Right atrium auricular region (tissue), 2 donors: ENCODE measurements around the gene GGCX. TPM values are rescaled to one million over a fixed set of nuclear protein-coding genes. Genes with fewer than 3 reads are reported as not detected.
A peak's percentile ranks its signal among the peaks of the same experiment; 100 is the strongest.

Experiments
- DNase-seq: peaks from one replicate; pipeline ENCODE4 v3.0.0-alpha.2; 2019; ENCODE audit warnings: low spot score
- H3K27ac ChIP-seq, 2 donors: fragments of 200-600 bp; sonication (generic); 1 replicate in 1 of 2; 2 replicates in 1 of 2; pipeline ENCODE4 v1.5.1; 2016 to 2019
- H3K27me3 ChIP-seq, 2 donors: fragments of 200-600 bp; sonication (generic); one replicate each; pipeline versions ENCODE4 v1.5.1 to v1.6.0; 2017 to 2019
- H3K36me3 ChIP-seq: fragments of 200-600 bp; sonication (generic); one replicate; pipeline ENCODE4 v1.5.1; 2016
- H3K4me1 ChIP-seq, 2 donors: fragments of 200-600 bp; sonication (generic); one replicate each; pipeline versions ENCODE4 v1.5.1 to v1.6.0; 2017 to 2019
- H3K4me3 ChIP-seq, 2 donors: fragments of 200-600 bp; sonication (generic); 1 replicate in 1 of 2; 2 replicates in 1 of 2; pipeline ENCODE4 v1.5.1; 2017 to 2019; ENCODE audit warnings: mild to moderate bottlenecking in 1 of 2, moderate library complexity in 1 of 2
- H3K9me3 ChIP-seq, 2 donors: fragments of 200-600 bp; sonication (generic); one replicate each; pipeline ENCODE4 v1.5.1; 2019
- CTCF ChIP-seq, 2 donors: fragments of 200-600 bp; sonication (generic); IDR thresholded peaks; one replicate each; pipeline ENCODE4 v1.5.1; 2019; ENCODE audit warnings: antibody characterized with exemption in 2 of 2
- total RNA-seq, 2 donors: library from RNA; depleted of rRNA; stranded (reverse); fragments of >200 nt; gene quantifications; one replicate each; pipeline ENCODE4 v1.1.0, GENCODE V29; 2016

GGCX gene
- total RNA-seq, 2 donors from 2014 or later = 18.0 to 23.3 TPM

GRCh38 chr2:85578243-85579180 lies 17.2 kb upstream of the GGCX start:
- Histone ChIP-seq H3K9me3 (no peaks in the 10 kb centered on the region), H3K27me3 (no peaks in the 10 kb centered on the region), H3K4me3 (peak overlapping the region in 1 of 2 donors; percentile 37), H3K36me3 (no peaks in the 10 kb centered on the region), H3K4me1 (peaks cover 0 to 32% of the 10 kb centered on the region in 2 donors), H3K27ac (peak overlapping the region; percentile 80)
- peak; percentile 83 for DNase-seq
- TF ChIP-seq CTCF (IDR thresholded peaks at IDR 0.05) = no peak

- no peak for TF ChIP-seq CTCF (IDR thresholded peaks at IDR 0.05)
- no peak for DNase-seq
- peak within 1 kb of the TSS in 1 of 2 donors; percentile 37 for H3K4me3 ChIP-seq
- H3K4me1 ChIP-seq = peaks cover 0 to 32% of the 10 kb centered on the region in 2 donors
- no peaks in the 10 kb centered on the region for H3K9me3 ChIP-seq
- peak within 1 kb of the TSS; percentile 80 for H3K27ac ChIP-seq
- no peaks in the 10 kb centered on the region for H3K36me3 ChIP-seq
- no peaks in the 10 kb centered on the region for H3K27me3 ChIP-seq
Observed at GRCh38 chr2:85577386-85578242, 16.3 kb upstream of the GGCX start, which contains the start of gene VAMP8. VAMP8 (plus strand) TSS chr2:85577586; CDS start chr2:85577647, 61 bp downstream.

GRCh38 chr2:85577063-85577385 lies 15.7 kb upstream of the GGCX start:
- Histone ChIP-seq H3K27ac (peak overlapping the region; percentile 80), H3K9me3 (no peaks in the 10 kb centered on the region), H3K36me3 (no peaks in the 10 kb centered on the region), H3K4me3 (no peak overlapping the region), H3K4me1 (peaks cover 0 to 32% of the 10 kb centered on the region in 2 donors), H3K27me3 (no peaks in the 10 kb centered on the region)
- no peak for DNase-seq
- no peak for TF ChIP-seq CTCF (IDR thresholded peaks at IDR 0.05)

- H3K4me3 ChIP-seq = no peak overlapping the region
- no peak for DNase-seq
- no peaks in the 10 kb centered on the region for H3K27me3 ChIP-seq
- H3K36me3 ChIP-seq = no peaks in the 10 kb centered on the region
- H3K27ac ChIP-seq = no peak overlapping the region
- peaks cover 0 to 32% of the 10 kb centered on the region in 2 donors for H3K4me1 ChIP-seq
- TF ChIP-seq CTCF (IDR thresholded peaks at IDR 0.05) = no peak
- H3K9me3 ChIP-seq = no peaks in the 10 kb centered on the region
Observed at GRCh38 chr2:85575739-85576138, 14.4 kb upstream of the GGCX start.

- Histone ChIP-seq H3K9me3 (no peaks in the 10 kb centered on the region), H3K36me3 (no peaks in the 10 kb centered on the region), H3K27me3 (no peaks in the 10 kb centered on the region), H3K4me3 (no peak overlapping the region), H3K27ac (no peak overlapping the region), H3K4me1 (peaks cover 0 to 6% of the 10 kb centered on the region in 2 donors)
- TF ChIP-seq CTCF (IDR thresholded peaks at IDR 0.05) = no peak
- DNase-seq = no peak
Observed at GRCh38 chr2:85566265-85566664, 5.0 kb upstream of the GGCX start.
